Mesendoderm (in vitro differentiated cells): Measurements from ENCODE around the gene EIF1AD.

ENCODE experiments used
- DNase-seq: peaks from one replicate; pipeline ENCODE4 v3.0.0; 2013
- H2AK5ac ChIP-seq: 2 replicates; pipeline ENCODE4 v1.6.1; 2013; ENCODE audit warnings: low read length, inconsistent platforms
- H2BK120ac ChIP-seq: 2 replicates; pipeline ENCODE4 v1.6.1; 2013; ENCODE audit warnings: low read depth, mild to moderate bottlenecking, low read length, moderate library complexity, mixed read lengths
- H2BK15ac ChIP-seq: replicated peaks from 2 replicates; pipeline ENCODE4 v1.6.1; 2013; ENCODE audit warnings: low read depth, mild to moderate bottlenecking, moderate library complexity
- H2BK5ac ChIP-seq: 2 replicates; pipeline ENCODE4 v1.6.1; 2013; ENCODE audit warnings: low read length, inconsistent platforms
- H3K18ac ChIP-seq: 2 replicates; pipeline ENCODE4 v1.6.1; 2013; ENCODE audit warnings: mild to moderate bottlenecking, low read length, mixed read lengths
- H3K23ac ChIP-seq: one replicate; pipeline ENCODE4 v1.6.1; 2013; ENCODE audit warnings: low read length
- H3K27ac ChIP-seq: 2 replicates; pipeline ENCODE4 v1.5.1; 2013; ENCODE audit warnings: low read depth, mild to moderate bottlenecking, inconsistent platforms, low read length, moderate library complexity
- H3K27me3 ChIP-seq: 2 replicates; pipeline ENCODE4 v1.6.1; 2013; ENCODE audit warnings: low read length, control low read depth, mild to moderate bottlenecking, inconsistent platforms; ENCODE audit not compliant: insufficient read depth, poor library complexity
- H3K36me3 ChIP-seq: 2 replicates; pipeline ENCODE4 v1.6.1; 2013; ENCODE audit warnings: low read length, inconsistent platforms; ENCODE audit not compliant: control insufficient read depth, insufficient read depth
- H3K4ac ChIP-seq: one replicate; pipeline ENCODE4 v1.6.1; 2013; ENCODE audit warnings: low read depth, mild to moderate bottlenecking, low read length, moderate library complexity
- H3K4me1 ChIP-seq: 2 replicates; pipeline ENCODE4 v1.6.1; 2013; ENCODE audit warnings: low read depth, low read length, inconsistent platforms; ENCODE audit not compliant: control insufficient read depth
- H3K4me2 ChIP-seq: 2 replicates; pipeline ENCODE4 v1.6.1; 2013; ENCODE audit warnings: low read length
- H3K4me3 ChIP-seq: 2 replicates; pipeline ENCODE4 v1.5.1; 2013; ENCODE audit warnings: mild to moderate bottlenecking, low read length
- H3K56ac ChIP-seq: one replicate; pipeline ENCODE4 v1.6.1; 2013; ENCODE audit warnings: low read length
- H3K79me1 ChIP-seq: 2 replicates; pipeline ENCODE4 v1.6.1; 2013; ENCODE audit warnings: low read length, inconsistent platforms
- H3K79me2 ChIP-seq: 2 replicates; pipeline ENCODE4 v1.6.1; 2013; ENCODE audit warnings: mild to moderate bottlenecking, low read length; ENCODE audit not compliant: control insufficient read depth, insufficient read depth
- H3K9ac ChIP-seq: 2 replicates; pipeline ENCODE4 v1.6.1; 2013; ENCODE audit warnings: low read length, inconsistent platforms
- H4K5ac ChIP-seq: one replicate; pipeline ENCODE4 v1.6.1; 2013; ENCODE audit warnings: low read length
- H4K8ac ChIP-seq: one replicate; pipeline ENCODE4 v1.6.1; 2013; ENCODE audit warnings: low read depth, mild to moderate bottlenecking, control low read depth, low read length, moderate library complexity
- WGBS: extraction: QIAGEN DNeasy Blood & Tissue Kit; methylation state at CpG from one replicate; pipeline ENCODE4 v1.1.7; 2013; ENCODE audit warnings: low lambda C conversion rate, missing lambda C conversion rate; ENCODE audit not compliant: insufficient coverage; ENCODE audit errors: extremely low coverage; 5-methylcytosine and 5-hydroxymethylcytosine counted together

The EIF1AD gene

DNA sequence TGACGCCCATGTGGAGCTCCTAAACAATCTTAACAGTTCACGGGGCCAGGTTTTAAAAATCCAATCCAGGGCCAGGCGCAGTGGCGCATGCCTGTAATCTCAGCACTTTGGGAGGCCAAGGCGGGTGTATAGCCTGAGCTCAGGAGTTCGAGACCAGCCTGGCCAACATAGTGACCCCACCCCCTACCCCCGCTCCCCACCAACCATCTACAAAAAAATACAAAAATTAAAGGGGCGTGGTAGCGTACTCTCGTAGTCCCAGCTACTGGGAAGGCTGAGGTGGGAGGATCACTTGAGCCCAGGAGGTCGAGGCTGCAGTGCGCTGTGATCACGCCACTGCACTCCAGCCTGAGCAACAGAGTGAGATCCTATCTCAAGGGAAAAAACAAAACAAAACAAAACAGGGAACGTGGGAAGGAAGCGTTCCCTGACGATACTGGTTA, 41.1 kb downstream of the EIF1AD start:
- H3K56ac ChIP-seq: peak overlapping the region; percentile 99
- no peak overlapping the region for H2BK120ac ChIP-seq
- H3K18ac ChIP-seq: no peak overlapping the region
- H3K4me3 ChIP-seq: peak overlapping the region; percentile 74
- peak overlapping the region; percentile 85 for H3K4me2 ChIP-seq
- peaks cover 20% of the 10 kb centered on the region for H3K79me1 ChIP-seq
- WGBS: no CpG with 5 or more reads among the region's 16 CpGs
- no peak overlapping the region for H2AK5ac ChIP-seq
- no peak overlapping the region for H3K23ac ChIP-seq
- no peaks in the 10 kb centered on the region for H3K27me3 ChIP-seq
- H3K36me3 ChIP-seq: peaks cover 4% of the 10 kb centered on the region
- H2BK15ac ChIP-seq: no peak overlapping the region
- peaks cover 19% of the 10 kb centered on the region for H3K79me2 ChIP-seq
- peak overlapping the region; percentile 83 for H3K27ac ChIP-seq
- peak overlapping the region; percentile 95 for H4K8ac ChIP-seq
- no peak for DNase-seq
- peak overlapping the region; percentile 6 for H3K4ac ChIP-seq
- peak overlapping the region; percentile 97 for H3K9ac ChIP-seq
- H3K4me1 ChIP-seq: peaks cover 6% of the 10 kb centered on the region
- no peak overlapping the region for H4K5ac ChIP-seq
- no peak overlapping the region for H2BK5ac ChIP-seq

DNA sequence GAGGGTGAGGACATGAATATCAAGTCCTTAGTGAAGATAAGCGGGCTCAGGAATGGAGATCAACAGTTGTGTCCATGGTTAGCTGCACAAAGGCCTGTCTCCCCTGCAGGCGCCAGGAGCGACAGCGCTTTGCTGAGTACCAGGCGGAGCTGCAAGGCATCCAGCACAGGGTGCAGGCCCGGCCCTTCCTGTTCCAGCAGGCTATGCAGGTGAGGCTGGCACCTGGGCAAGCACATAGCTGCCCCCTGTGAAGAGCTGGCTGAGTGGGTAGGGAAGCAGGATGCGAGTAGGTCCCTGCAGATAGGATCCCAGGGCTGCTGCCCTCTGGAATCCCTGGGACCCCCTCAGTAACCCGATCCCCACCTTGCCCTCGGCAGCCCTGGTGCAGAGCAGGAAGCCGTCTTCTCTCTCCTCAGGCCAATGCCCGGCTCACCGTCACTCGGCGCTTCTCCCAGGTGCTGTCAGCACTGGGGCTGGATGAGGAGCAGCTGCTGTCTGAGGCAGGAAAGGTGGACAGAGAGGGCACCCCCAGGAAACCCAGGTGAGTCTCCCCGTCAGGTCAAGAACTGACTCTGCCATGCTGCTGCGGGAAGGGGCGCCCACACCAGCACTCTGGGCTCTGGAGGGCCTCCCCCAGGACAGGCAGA, 43.1 kb downstream of the EIF1AD start:
- Histone ChIP-seq H3K23ac (no peak overlapping the region), H2BK120ac (no peak overlapping the region), H3K4me1 (peaks cover 6% of the 10 kb centered on the region), H3K18ac (no peak overlapping the region), H3K79me1 (peaks cover 14% of the 10 kb centered on the region), H4K8ac (no peak overlapping the region), H2BK5ac (no peak overlapping the region), H3K4ac (no peak overlapping the region), H3K79me2 (peaks cover 15% of the 10 kb centered on the region), H3K4me2 (no peak overlapping the region), H3K36me3 (no peaks in the 10 kb centered on the region), H3K4me3 (no peak overlapping the region), H2BK15ac (no peak overlapping the region), H3K9ac (no peak overlapping the region), H2AK5ac (no peak overlapping the region), H3K56ac (peak overlapping the region; percentile 10), H3K27me3 (no peaks in the 10 kb centered on the region), H3K27ac (no peak overlapping the region), H4K5ac (no peak overlapping the region)
- DNase-seq: no peak
- no CpG with 5 or more reads among the region's 17 CpGs for WGBS

DNA sequence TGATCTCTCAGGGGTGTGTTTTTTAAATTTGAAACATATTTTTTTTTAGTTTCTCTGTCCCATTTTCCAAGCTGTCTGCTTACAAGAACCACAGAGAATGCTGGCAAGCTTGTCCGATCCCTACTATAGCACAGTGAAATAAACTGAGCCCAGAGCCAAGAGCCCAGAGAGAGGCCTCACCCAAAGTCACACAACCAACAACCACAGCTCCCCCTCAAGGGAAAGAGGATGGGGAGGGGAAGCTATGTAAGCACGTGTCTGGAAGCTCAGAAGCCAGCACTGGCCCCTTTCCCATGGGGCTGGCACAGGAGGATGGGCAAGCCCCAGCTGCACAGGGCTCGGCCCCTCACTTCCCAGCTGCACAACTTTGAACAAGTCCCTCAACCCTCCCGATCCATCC, 43.7 kb downstream of the EIF1AD start:
- Histone ChIP-seq H3K4me3 (no peak overlapping the region), H3K23ac (no peak overlapping the region), H2BK5ac (no peak overlapping the region), H3K4me1 (peaks cover 6% of the 10 kb centered on the region), H3K18ac (no peak overlapping the region), H2BK120ac (no peak overlapping the region), H4K5ac (no peak overlapping the region), H4K8ac (no peak overlapping the region), H2AK5ac (no peak overlapping the region), H3K79me1 (peaks cover 12% of the 10 kb centered on the region), H3K27me3 (no peaks in the 10 kb centered on the region), H3K56ac (no peak overlapping the region), H3K4me2 (no peak overlapping the region), H3K9ac (no peak overlapping the region), H2BK15ac (no peak overlapping the region), H3K79me2 (peaks cover 13% of the 10 kb centered on the region), H3K4ac (no peak overlapping the region), H3K36me3 (no peaks in the 10 kb centered on the region), H3K27ac (no peak overlapping the region)
- WGBS: no CpG with 5 or more reads among the region's 4 CpGs
- no peak for DNase-seq

DNA sequence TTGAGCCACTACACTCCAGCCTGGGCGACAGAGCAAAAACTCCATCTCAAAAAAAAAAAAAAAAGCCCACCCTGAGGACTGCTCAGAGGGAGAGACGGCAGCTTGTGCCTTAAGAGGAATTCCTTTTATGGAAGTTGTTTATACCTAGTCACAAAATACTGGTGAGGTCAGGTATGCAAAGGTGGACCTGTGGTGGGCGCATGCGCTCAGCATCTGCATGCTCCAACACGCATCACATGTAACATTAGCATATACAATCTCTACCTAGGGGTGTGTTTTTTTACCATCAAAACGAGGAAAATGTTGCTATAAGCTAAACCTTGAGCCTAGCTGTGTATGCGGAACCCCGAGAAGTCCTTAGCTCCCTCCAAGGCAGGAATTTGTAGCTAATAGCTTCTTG, 47.2 kb downstream of the EIF1AD start:
- Histone ChIP-seq H4K5ac (no peak overlapping the region), H2BK15ac (no peak overlapping the region), H3K79me1 (no peaks in the 10 kb centered on the region), H3K9ac (no peak overlapping the region), H3K18ac (no peak overlapping the region), H4K8ac (no peak overlapping the region), H2BK5ac (no peak overlapping the region), H3K27me3 (no peaks in the 10 kb centered on the region), H3K27ac (no peak overlapping the region), H3K23ac (no peak overlapping the region), H3K4me1 (no peaks in the 10 kb centered on the region), H3K4ac (no peak overlapping the region), H2AK5ac (no peak overlapping the region), H3K56ac (no peak overlapping the region), H3K79me2 (no peaks in the 10 kb centered on the region), H3K36me3 (no peaks in the 10 kb centered on the region), H3K4me2 (no peak overlapping the region), H3K4me3 (no peak overlapping the region), H2BK120ac (no peak overlapping the region)
- no peak for DNase-seq
- no CpG with 5 or more reads among the region's 8 CpGs for WGBS

DNA sequence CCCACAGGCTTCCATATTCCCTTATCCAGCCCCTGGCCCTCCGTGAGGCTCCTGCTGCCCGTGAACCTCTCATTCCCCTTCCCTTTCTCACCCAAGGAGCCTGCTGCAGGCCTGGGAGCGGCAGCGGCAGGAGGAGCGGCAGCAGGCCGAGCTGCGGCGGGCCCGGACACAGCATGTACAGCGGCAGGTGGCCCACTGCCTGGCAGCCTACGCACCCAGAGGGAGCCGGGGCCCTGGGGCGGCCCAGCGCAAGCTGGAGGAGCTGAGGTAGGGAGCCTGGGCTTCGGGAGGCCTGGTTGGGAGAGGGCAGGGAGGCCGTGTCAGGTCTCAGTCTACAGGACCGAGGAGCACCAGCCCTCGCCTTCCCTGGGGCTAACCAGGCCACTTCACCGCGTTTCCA, 48.5 kb downstream of the EIF1AD start:
- no peak overlapping the region for H2BK15ac ChIP-seq
- H4K5ac ChIP-seq: no peak overlapping the region
- H3K4me2 ChIP-seq: no peak overlapping the region
- WGBS: no CpG with 5 or more reads among the region's 20 CpGs
- no peak overlapping the region for H2BK120ac ChIP-seq
- no peak overlapping the region for H2AK5ac ChIP-seq
- H3K18ac ChIP-seq: no peak overlapping the region
- no peak overlapping the region for H2BK5ac ChIP-seq
- no peak overlapping the region for H3K4me3 ChIP-seq
- no peaks in the 10 kb centered on the region for H3K79me2 ChIP-seq
- H3K36me3 ChIP-seq: no peaks in the 10 kb centered on the region
- no peak for DNase-seq
- H3K79me1 ChIP-seq: no peaks in the 10 kb centered on the region
- no peaks in the 10 kb centered on the region for H3K27me3 ChIP-seq
- H4K8ac ChIP-seq: no peak overlapping the region
- no peak overlapping the region for H3K23ac ChIP-seq
- no peak overlapping the region for H3K27ac ChIP-seq
- H3K4me1 ChIP-seq: no peaks in the 10 kb centered on the region
- no peak overlapping the region for H3K56ac ChIP-seq
- no peak overlapping the region for H3K4ac ChIP-seq
- H3K9ac ChIP-seq: no peak overlapping the region

DNA sequence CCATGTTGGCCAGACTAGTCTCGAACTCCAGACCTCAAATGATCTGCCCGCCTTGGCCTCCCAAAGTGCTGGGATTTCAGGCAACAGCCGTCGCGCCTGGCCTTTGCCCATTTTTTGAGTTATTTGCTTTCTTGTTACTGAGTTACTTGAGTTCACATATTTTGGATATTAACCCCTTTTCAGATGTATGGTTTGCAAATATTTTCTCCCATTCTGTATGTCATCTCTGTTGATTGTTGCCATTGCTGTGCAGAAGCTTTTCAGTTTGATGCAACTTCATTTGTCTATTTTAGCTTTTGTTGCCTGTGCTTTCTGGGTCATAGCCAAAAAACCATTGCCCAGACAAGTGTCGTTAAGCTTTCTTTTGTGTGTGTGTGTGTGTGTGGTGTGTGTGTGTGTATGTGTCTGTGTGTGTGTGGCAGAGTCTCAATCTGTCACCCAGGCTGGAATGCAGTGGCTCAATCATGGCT, 49.9 kb downstream of the EIF1AD start:
- Histone ChIP-seq H3K18ac (no peak overlapping the region), H3K4ac (no peak overlapping the region), H3K36me3 (no peaks in the 10 kb centered on the region), H4K5ac (no peak overlapping the region), H3K4me1 (no peaks in the 10 kb centered on the region), H3K4me2 (no peak overlapping the region), H3K4me3 (no peak overlapping the region), H2AK5ac (no peak overlapping the region), H3K56ac (no peak overlapping the region), H4K8ac (no peak overlapping the region), H3K27ac (no peak overlapping the region), H3K79me1 (no peaks in the 10 kb centered on the region), H3K79me2 (no peaks in the 10 kb centered on the region), H2BK5ac (no peak overlapping the region), H2BK15ac (no peak overlapping the region), H3K9ac (no peak overlapping the region), H2BK120ac (no peak overlapping the region), H3K23ac (no peak overlapping the region), H3K27me3 (no peaks in the 10 kb centered on the region)
- DNase-seq: no peak
- no CpG with 5 or more reads among the region's 6 CpGs for WGBS
